Activated naive CD4-positive, alpha-beta T cell treated with anti-CD3 and anti-CD28 coated beads, Interleukin-2, amount 50 U/mL, for 24 hours (primary cell): Measurements from ENCODE around the gene PROSER3.

ENCODE experiments used
- H3K27ac Mint-ChIP-seq: one replicate; pipeline ENCODE4 v1.8.0; 2021; ENCODE audit warnings: mild to moderate bottlenecking, mixed read lengths
- H3K27me3 Mint-ChIP-seq: one replicate; pipeline ENCODE4 v1.8.0; 2021; ENCODE audit warnings: mixed read lengths
- H3K36me3 Mint-ChIP-seq: one replicate; pipeline ENCODE4 v1.8.0; 2021; ENCODE audit warnings: mixed read lengths
- H3K4me1 Mint-ChIP-seq: one replicate; pipeline ENCODE4 v1.8.0; 2021; ENCODE audit warnings: mixed read lengths
- H3K4me3 Mint-ChIP-seq: one replicate; pipeline ENCODE4 v1.8.0; 2021; ENCODE audit warnings: mild to moderate bottlenecking, mixed read lengths
- H3K9me3 Mint-ChIP-seq: one replicate; pipeline ENCODE4 v1.8.0; 2021; ENCODE audit warnings: mixed read lengths

The PROSER3 gene

DNA sequence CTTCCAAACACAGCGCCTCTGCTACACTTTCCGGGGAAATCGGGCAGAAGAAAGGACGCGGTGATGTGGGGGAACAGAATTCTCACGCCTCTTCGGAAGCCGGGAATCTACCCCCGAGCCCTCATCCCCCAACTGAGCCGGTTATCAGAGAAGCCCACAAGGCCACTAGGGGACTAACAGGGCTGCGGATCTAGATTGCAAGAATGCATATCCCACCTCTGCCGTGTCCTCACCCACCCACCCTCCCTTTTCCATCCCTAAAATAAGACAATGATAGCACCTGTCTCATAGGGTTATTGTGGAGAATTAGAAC lies 16.8 kb upstream of the PROSER3 start:
- Mint-ChIP-seq H3K4me1 (peaks cover 63% of the 10 kb centered on the region), H3K27me3 (no peaks in the 10 kb centered on the region), H3K4me3 (peak overlapping the region; percentile 90), H3K9me3 (no peaks in the 10 kb centered on the region), H3K36me3 (peaks cover 2% of the 10 kb centered on the region), H3K27ac (peak overlapping the region; percentile 93)

DNA sequence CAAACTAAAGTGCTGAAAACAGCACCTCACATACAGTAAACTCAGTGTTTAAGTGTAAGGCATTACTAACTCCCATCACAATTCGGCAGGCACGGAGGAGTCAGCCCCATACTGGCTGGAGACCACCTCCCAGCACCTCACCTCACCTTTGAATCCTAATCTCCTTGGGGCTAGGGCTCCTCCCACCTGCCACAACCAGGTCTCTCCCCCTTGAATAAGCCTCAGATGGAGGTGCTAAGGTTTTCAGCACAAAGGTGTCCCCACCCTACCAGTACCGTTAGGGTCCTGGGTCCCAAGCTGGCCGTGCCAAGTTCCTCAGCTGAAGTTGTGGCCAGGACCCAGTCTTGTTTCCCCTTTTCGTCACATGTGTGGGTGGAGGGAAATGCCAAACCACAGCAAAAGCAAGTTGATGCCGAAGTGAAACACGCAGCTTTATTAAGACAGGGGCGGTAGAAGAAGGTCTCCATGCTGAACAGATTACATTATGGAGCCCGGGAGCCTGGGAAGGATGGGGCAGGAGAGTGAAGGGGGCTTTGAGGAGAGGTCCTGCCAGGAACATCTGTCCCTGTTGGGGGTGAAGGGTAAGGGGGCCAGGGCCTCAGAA lies 15.8 kb upstream of the PROSER3 start, which contains the start of gene IGFLR1:
Gene IGFLR1, minus strand, starts transcription at position 332 of the 604 bp plus-strand sequence. CDS start 1,272 bp downstream, outside the sequence.
- Mint-ChIP-seq H3K9me3 (no peaks in the 10 kb centered on the region), H3K27ac (peak within 1 kb of the TSS; percentile 99), H3K4me3 (peak within 1 kb of the TSS; percentile 89), H3K4me1 (peaks cover 60% of the 10 kb centered on the region), H3K36me3 (peaks cover 2% of the 10 kb centered on the region), H3K27me3 (no peaks in the 10 kb centered on the region)

DNA sequence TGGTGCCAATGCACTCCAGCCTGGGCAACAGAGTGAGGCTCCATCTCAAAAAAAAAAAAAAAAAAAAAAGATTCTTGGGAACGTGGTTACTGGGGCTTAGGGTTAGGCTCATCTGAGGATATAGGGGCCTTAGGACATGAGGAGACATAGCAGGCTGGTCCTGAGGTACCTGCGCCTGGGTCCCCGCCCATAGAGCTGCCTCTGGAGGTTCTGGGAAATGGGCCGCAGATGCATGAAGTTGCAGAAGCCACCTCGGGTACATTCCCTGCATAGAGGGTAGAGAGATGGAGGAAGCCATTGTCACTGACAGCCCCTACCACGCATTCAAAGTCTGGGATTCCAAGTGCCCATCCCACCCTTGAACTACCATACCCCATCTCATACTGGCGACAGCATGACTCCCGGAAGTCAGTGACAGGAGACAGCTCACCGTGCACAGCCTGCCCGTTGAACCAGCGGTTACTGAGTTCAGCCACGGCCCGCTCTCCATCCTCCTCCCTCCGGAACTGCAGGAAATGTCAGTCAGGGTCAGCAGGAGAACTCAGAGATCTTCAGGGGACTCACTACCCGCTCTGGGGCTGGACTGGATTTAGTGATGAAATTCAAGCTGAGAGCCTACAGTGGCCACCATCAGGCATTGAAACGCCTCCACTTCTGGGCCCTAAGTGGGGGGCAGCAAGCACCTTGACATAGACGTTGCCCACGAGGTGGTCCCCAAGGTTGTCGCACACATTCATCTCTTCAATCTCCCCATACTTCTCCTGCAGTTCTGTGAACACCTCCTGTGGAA lies 14.1 kb upstream of the PROSER3 start:
- Mint-ChIP-seq H3K9me3 (no peaks in the 10 kb centered on the region), H3K4me1 (peaks cover 65% of the 10 kb centered on the region), H3K4me3 (peak overlapping the region; percentile 91), H3K27ac (peak overlapping the region; percentile 97), H3K27me3 (no peaks in the 10 kb centered on the region), H3K36me3 (peaks cover 2% of the 10 kb centered on the region)

DNA sequence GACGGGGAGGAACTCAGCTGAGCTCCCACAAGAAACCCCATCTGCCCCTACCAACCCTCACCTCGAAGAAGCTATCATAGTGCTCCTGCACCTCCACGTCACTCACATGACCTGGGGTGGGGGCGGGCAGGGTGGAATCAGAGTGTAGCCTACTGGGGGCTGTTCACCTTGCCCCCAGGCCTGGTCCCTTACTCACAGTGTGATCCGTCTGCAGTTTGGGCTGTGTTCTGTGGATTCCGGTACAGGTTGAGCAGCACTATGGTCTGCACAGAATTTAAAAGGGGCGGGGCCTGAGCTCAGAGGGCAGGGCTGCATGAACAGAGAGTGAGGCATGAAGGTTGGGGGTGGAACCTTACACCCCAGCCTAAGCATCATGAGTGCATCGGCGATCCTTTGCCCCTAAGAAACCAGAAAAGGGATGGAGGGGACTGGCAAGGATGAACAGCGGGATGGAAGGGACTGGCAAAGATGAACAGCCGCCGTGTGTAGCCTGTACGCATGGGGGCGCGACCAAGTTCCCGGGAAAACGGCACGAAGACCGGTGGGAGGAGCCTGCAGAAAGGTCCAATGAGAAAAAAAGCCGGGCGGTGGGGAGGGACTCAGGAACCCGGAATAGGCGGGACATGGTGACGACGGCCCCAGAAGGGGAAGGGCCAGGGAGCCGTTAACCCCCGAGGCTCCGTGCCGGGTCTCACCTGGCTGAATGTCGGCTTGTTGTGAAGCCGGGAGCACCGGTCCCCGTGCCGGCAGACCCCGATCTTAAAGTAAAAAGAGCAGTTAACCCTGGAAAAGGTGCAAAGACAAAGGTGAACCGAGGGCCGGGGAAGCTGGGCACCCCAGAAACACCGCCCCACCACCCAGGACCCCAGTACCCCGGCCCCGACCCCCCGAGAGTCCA lies 13.3 kb upstream of the PROSER3 start:
- Mint-ChIP-seq H3K27ac (peak overlapping the region; percentile 97), H3K4me1 (peaks cover 70% of the 10 kb centered on the region), H3K4me3 (peak overlapping the region; percentile 91), H3K9me3 (no peaks in the 10 kb centered on the region), H3K36me3 (peaks cover 2% of the 10 kb centered on the region), H3K27me3 (no peaks in the 10 kb centered on the region)

DNA sequence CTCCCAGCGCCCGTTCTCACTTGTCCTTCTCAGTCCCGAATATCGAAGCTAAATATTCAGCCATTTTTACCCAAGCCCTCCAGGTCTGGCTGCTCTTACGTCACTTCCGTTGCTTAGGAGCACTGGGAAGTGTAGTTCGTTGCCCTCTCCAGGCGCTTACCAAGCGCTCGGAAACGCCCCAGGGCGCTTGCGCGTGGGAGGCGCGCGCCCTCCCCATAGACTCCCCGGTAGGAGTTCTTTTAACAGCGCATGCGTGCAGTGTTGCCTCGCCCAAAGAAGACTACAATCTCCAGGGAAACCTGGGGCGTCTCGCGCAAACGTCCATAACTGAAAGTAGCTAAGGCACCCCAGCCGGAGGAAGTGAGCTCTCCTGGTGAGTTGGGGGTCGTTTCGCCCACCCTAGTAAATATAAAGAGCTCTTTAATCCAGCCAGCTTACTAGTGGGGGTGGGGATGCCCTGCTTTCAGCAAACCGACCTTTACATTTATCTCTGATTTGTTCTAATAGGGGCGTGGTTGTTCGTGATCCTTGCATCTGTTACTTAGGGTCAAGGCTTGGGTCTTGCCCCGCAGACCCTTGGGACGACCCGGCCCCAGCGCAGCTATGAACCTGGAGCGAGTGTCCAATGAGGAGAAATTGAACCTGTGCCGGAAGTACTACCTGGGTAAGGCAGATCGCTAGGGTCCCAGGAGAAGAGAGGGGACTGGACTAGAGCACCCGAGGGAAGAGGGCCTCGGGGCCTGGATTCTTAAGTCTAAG lies 12.5 kb upstream of the PROSER3 start, which contains the start of the genes PSENEN and U2AF1L4:
Gene PSENEN, plus strand, starts transcription at position 324 of the 759 bp plus-strand sequence. Its CDS starts 280 bp downstream, at position 604.
Gene U2AF1L4, minus strand, starts transcription at position 91 of the 759 bp plus-strand sequence. Its CDS starts 27 bp downstream, at position 64.
- peak within 1 kb of the TSS; percentile 97 for H3K27ac Mint-ChIP-seq
- peak within 1 kb of the TSS; percentile 91 for H3K4me3 Mint-ChIP-seq
- no peaks in the 10 kb centered on the region for H3K27me3 Mint-ChIP-seq
- no peaks in the 10 kb centered on the region for H3K9me3 Mint-ChIP-seq
- peaks cover 70% of the 10 kb centered on the region for H3K4me1 Mint-ChIP-seq
- H3K36me3 Mint-ChIP-seq: peaks cover 2% of the 10 kb centered on the region

DNA sequence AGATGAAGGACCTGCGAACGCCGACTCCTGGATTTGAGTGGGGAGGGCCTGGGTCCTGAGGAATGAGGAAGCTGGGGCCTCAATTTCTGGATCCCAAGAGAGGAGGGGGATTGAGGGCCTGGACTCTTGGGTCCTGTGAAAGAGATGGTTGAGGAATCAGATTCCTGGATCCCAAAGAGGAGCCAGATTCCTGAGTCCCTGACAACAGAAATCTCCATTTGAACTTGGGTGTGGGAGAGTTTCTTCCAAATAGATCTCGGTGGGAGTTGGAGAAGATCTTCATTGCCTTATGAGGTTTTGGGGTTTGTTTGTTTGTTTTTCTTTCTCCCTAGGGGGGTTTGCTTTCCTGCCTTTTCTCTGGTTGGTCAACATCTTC lies 11.9 kb upstream of the PROSER3 start:
- Mint-ChIP-seq H3K36me3 (peaks cover 2% of the 10 kb centered on the region), H3K27me3 (no peaks in the 10 kb centered on the region), H3K27ac (peak overlapping the region; percentile 97), H3K4me3 (peak overlapping the region; percentile 91), H3K9me3 (no peaks in the 10 kb centered on the region), H3K4me1 (peaks cover 64% of the 10 kb centered on the region)

DNA sequence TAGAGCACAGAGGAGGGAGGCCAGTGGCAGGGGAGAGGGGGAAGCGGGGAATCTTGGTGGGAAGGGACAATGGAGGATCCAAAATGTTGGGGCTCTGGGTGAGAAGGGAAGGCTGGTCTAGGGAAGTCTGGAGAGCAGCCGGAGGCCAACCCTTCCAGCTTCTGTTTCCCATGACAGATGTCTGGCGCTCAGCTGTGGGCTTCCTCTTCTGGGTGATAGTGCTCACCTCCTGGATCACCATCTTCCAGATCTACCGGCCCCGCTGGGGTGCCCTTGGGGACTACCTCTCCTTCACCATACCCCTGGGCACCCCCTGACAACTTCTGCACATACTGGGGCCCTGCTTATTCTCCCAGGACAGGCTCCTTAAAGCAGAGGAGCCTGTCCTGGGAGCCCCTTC lies 11.4 kb upstream of the PROSER3 start:
- Mint-ChIP-seq H3K27ac (peak overlapping the region; percentile 91), H3K36me3 (peaks cover 2% of the 10 kb centered on the region), H3K4me1 (peaks cover 63% of the 10 kb centered on the region), H3K4me3 (peak overlapping the region; percentile 91), H3K27me3 (no peaks in the 10 kb centered on the region), H3K9me3 (no peaks in the 10 kb centered on the region)

DNA sequence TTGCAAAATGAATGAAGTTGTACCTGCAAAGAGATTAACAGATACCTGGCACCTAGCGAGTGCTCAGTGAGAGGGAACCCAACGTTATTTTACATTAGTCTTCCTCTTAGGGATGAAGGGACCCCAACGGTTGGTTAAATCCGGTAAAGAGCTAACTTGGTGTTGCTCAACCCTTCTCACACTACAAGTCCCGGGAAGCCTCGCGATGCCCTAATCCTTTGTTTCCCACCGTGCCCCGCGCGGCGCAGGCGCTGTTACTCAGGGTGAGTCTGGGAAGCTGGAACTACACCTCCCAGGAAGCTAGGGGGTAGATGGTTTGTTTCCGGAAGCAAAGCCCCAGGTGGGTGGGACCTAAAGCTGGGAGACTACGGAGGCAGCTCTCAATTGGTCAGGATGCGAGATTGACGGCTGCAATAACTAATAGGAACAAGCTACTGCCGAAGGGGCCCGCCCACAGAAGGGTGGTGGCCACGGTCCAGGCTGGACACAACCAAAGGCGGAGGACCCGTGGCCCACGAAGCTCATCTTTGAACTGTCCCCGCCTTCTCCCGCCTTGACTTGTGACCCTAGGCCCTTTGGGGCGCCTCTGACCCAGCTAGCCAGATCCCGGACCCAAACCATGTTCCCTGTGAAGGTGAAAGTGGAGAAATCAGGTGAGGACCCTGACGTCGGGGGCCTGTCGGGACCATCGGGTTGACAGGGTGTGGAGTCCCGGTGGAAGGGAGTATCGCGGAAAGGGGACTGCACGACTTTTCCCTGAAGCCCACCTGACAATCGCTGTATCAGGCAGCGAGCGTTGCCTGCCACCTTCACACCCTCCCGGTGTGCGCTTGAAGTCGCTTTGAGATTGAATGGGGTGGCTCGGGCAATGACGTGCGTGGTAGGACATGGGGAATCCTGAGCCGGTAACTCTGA lies 9.6 kb upstream of the PROSER3 start, which contains the start of gene LIN37:
Gene LIN37, plus strand, starts transcription at position 471 of the 915 bp plus-strand sequence. Its CDS starts 149 bp downstream, at position 620.
- Mint-ChIP-seq H3K4me1 (peaks cover 51% of the 10 kb centered on the region), H3K27ac (peak within 1 kb of the TSS; percentile 96), H3K36me3 (peaks cover 1% of the 10 kb centered on the region), H3K9me3 (no peaks in the 10 kb centered on the region), H3K4me3 (peak within 1 kb of the TSS; percentile 98), H3K27me3 (no peaks in the 10 kb centered on the region)

DNA sequence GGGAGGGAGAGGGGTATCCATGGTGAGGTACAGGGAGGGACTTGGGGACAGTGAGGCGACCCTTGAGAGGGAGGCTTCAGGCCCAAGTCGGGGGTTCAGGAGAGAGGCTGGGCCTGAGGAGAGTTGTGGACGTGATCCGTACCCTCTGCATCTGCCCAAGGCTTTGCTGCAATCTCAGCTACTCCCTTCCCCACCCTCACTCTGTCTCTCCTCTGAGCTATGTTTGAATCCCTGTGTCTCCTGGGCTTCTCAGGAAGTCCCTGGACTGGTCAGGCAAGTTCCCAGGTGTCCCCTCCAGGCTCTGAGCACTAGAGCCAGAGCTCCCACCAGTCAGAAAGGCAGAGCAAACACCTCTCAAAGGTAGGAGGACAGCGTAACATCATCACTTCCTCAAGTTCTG lies 7.8 kb upstream of the PROSER3 start:
- H3K27me3 Mint-ChIP-seq: peaks cover 3% of the 10 kb centered on the region
- H3K9me3 Mint-ChIP-seq: no peaks in the 10 kb centered on the region
- no peak overlapping the region for H3K27ac Mint-ChIP-seq
- H3K4me3 Mint-ChIP-seq: peak overlapping the region; percentile 30
- H3K4me1 Mint-ChIP-seq: peaks cover 43% of the 10 kb centered on the region
- peaks cover 4% of the 10 kb centered on the region for H3K36me3 Mint-ChIP-seq

DNA sequence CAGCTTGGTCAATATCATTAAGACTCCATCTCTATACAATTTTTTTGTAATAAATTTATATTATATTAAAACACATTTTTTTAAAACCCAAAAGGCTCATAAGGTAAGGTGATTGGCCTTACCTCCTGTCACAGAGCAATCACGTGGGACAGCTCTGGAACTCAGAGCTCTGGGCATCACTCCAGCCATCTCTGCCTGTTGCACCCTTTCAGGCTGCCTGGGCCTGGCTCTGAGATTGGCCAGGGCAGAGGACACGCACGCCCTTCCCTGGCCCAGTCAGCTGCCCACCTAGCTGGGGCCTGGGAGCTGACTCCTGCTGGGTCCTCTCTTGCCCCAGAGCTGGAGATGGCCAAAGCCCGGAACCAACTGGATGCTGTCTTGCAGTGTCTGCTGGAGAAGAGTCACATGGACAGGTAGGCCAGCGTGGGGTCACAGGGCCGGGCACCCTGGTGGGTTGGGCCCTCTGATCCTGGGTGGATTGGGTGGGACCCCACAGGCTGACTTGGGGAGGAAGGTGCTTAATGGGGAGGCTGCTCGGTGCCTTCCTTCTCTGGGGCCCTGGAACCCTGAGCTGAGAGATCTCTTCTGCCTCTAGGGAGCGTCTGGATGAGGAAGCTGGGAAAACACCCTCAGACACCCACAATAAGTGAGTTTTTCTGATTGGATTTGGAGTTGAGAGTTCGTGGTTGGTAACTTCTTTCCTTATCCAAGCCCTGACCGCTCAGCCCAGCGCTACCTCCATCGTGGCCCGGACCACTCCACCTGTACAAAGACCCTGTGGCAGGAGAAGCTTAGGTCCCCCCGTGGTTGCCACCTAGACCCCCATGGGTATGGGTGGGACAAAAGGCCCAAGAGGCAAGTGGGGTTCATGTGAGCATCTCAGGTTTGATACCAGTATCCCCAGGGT lies 5.9 kb upstream of the PROSER3 start:
- Mint-ChIP-seq H3K4me3 (no peak overlapping the region), H3K36me3 (peaks cover 4% of the 10 kb centered on the region)

DNA sequence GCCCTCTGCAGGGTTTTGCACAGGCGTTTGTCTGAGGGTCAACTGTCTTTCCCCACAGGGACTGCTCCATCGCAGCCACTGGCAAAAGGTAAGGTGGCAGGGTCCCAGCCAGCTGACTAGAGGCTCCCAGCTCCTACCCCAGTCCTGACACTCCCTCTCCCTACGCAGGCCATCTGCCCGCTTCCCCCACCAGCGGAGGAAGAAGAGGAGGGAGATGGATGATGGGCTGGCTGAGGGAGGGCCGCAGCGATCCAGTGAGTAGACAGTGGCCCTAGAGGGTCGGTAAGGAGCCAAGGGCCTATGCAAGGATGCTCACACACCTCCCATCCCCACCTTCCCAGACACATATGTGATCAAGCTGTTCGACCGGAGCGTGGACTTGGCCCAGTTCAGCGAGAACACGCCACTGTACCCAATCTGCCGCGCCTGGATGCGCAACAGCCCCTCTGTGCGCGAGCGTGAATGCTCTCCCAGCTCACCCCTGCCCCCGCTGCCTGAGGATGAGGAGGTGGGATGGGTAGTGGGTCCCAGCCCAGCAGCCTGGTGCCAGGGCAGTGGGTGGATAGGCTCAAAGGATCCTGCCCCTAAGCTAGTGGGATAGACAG lies 5.1 kb upstream of the PROSER3 start:
- peaks cover 4% of the 10 kb centered on the region for H3K36me3 Mint-ChIP-seq
- H3K9me3 Mint-ChIP-seq: no peaks in the 10 kb centered on the region
- no peak overlapping the region for H3K27ac Mint-ChIP-seq
- H3K4me1 Mint-ChIP-seq: peaks cover 41% of the 10 kb centered on the region
- peaks cover 6% of the 10 kb centered on the region for H3K27me3 Mint-ChIP-seq
- H3K4me3 Mint-ChIP-seq: no peak overlapping the region

More for the DNA sequence above, 5.9 kb upstream of the PROSER3 start:
- no peaks in the 10 kb centered on the region for H3K9me3 Mint-ChIP-seq
- H3K27ac Mint-ChIP-seq: no peak overlapping the region
- H3K4me1 Mint-ChIP-seq: peaks cover 39% of the 10 kb centered on the region
- H3K27me3 Mint-ChIP-seq: peaks cover 5% of the 10 kb centered on the region

DNA sequence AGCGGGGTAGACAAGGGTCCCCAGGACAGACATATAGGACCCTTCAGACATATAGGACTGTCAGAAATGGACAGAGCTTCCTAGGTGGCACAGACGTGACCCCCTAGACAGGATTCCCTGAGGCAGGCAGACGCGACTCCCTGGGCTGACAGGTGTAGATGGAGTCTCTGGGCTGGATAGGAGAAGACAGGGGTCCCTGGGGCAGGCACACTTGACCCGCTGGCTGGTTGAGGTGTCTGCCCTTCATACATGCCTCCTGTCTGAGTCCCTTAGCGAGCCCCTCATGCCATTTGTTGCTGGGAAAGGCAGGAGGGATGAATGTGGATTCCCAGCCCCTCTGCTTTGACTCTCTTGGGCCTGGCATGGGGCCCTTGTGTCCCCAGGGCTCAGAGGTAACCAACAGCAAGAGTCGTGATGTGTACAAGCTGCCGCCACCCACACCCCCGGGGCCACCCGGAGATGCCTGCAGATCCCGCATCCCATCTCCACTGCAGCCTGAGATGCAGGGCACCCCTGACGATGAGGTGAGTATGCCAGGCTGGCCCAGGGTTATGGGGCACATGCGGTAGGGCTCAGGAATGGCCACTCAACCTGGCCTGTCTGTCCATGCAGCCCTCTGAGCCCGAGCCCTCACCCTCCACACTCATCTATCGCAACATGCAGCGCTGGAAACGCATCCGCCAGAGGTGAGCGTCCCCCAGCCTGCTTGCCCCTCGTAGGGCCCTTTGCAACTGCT lies 4.2 kb upstream of the PROSER3 start:
- peak overlapping the region; percentile 15 for H3K4me3 Mint-ChIP-seq
- no peaks in the 10 kb centered on the region for H3K9me3 Mint-ChIP-seq
- peaks cover 33% of the 10 kb centered on the region for H3K4me1 Mint-ChIP-seq
- peaks cover 4% of the 10 kb centered on the region for H3K36me3 Mint-ChIP-seq
- peaks cover 7% of the 10 kb centered on the region for H3K27me3 Mint-ChIP-seq
- no peak overlapping the region for H3K27ac Mint-ChIP-seq
